Activated naive CD4-positive, alpha-beta T cell treated with anti-CD3 and anti-CD28 coated beads, Interleukin-2, amount 10 ng/mL, durations not matched to agents 7 days and 5 days (primary cell): Measurements from ENCODE around the gene RXFP3.
"Not testable (repeated sequence)": the region's sequence is repeated elsewhere in the genome, so short reads cannot be mapped to it uniquely, and the experiment has no call there.

Experiments used
- CTCF ChIA-PET: fragments of 350-600 bp; sonication (Branson Sonifier 250); formaldehyde crosslinking; loops from one replicate; lab custom pipeline; 2021; ENCODE audit warnings: antibody characterized with exemption; lab: Charles Lee
- DNase-seq: peaks from one replicate; pipeline ENCODE4 v3.0.0-alpha.2; 2020
- H3K27ac Mint-ChIP-seq: one replicate; pipeline ENCODE4 v1.8.0; 2021; ENCODE audit warnings: mild to moderate bottlenecking, moderate library complexity, mixed read lengths
- H3K27me3 Mint-ChIP-seq: one replicate; pipeline ENCODE4 v1.8.0; 2021; ENCODE audit warnings: mild to moderate bottlenecking, mixed read lengths
- H3K36me3 Mint-ChIP-seq: one replicate; pipeline ENCODE4 v1.8.0; 2021; ENCODE audit warnings: mixed read lengths
- H3K4me1 Mint-ChIP-seq: one replicate; pipeline ENCODE4 v1.8.0; 2021; ENCODE audit warnings: mixed read lengths
- H3K4me3 Mint-ChIP-seq: one replicate; pipeline ENCODE4 v1.8.0; 2021; ENCODE audit warnings: mild to moderate bottlenecking, moderate library complexity, mixed read lengths
- H3K9me3 Mint-ChIP-seq: one replicate; pipeline ENCODE4 v1.8.0; 2021; ENCODE audit warnings: mixed read lengths

Gene RXFP3

GRCh38 chr5:33939556-33940262 is 3.5 kb downstream of the RXFP3 start:
- no peak overlapping the region for H3K4me3 Mint-ChIP-seq

GRCh38 chr5:33941090-33941489 is 4.9 kb downstream of the RXFP3 start:
- Mint-ChIP-seq H3K4me1 (peaks cover under 1% of the 10 kb centered on the region), H3K27me3 (peaks cover 55% of the 10 kb centered on the region), H3K27ac (no peak overlapping the region), H3K4me3 (no peak overlapping the region), H3K9me3 (no peaks in the 10 kb centered on the region), H3K36me3 (no peaks in the 10 kb centered on the region)
- no peak for DNase-seq
- CTCF ChIA-PET: interaction anchor here (1.3 kb wide), 1 partner anchor 352 kb away, joined by 7 read pairs; no protein-coding TSS in a partner anchor

More at GRCh38 chr5:33939556-33940262, 3.5 kb downstream of the RXFP3 start:
- CTCF ChIA-PET: interaction anchor here (1.0 to 1.3 kb wide), 2 partner anchors 40 to 351 kb away, joined by 3 to 7 read pairs; no protein-coding TSS in a partner anchor
- DNase-seq: no peak
- H3K27me3 Mint-ChIP-seq: peaks cover 68% of the 10 kb centered on the region
- H3K9me3 Mint-ChIP-seq: no peaks in the 10 kb centered on the region
- peaks cover 3% of the 10 kb centered on the region for H3K4me1 Mint-ChIP-seq
- no peaks in the 10 kb centered on the region for H3K36me3 Mint-ChIP-seq
- H3K27ac Mint-ChIP-seq: no peak overlapping the region

GRCh38 chr5:33944543-33945132 is 8.5 kb downstream of the RXFP3 start:
- CTCF ChIA-PET: no interaction called here

GRCh38 chr5:33952175-33952574 is 16.0 kb downstream of the RXFP3 start:
- CTCF ChIA-PET, H3K9me3 Mint-ChIP-seq, H3K4me3 Mint-ChIP-seq, H3K4me1 Mint-ChIP-seq, H3K36me3 Mint-ChIP-seq, DNase-seq, H3K27me3 Mint-ChIP-seq, H3K27ac Mint-ChIP-seq: not testable (repeated sequence)

More at GRCh38 chr5:33944543-33945132, 8.5 kb downstream of the RXFP3 start:
- peaks cover 29% of the 10 kb centered on the region for H3K27me3 Mint-ChIP-seq
- H3K4me3 Mint-ChIP-seq: no peak overlapping the region
- no peaks in the 10 kb centered on the region for H3K36me3 Mint-ChIP-seq
- no peak overlapping the region for H3K27ac Mint-ChIP-seq
- DNase-seq: no peak
- H3K4me1 Mint-ChIP-seq: no peaks in the 10 kb centered on the region
- no peaks in the 10 kb centered on the region for H3K9me3 Mint-ChIP-seq

GRCh38 chr5:33957577-33958150 is 21.5 kb downstream of the RXFP3 start:
- H3K36me3 Mint-ChIP-seq: no peaks in the 10 kb centered on the region
- no peak for DNase-seq
- H3K27ac Mint-ChIP-seq: no peak overlapping the region
- no peaks in the 10 kb centered on the region for H3K27me3 Mint-ChIP-seq
- H3K9me3 Mint-ChIP-seq: no peaks in the 10 kb centered on the region
- CTCF ChIA-PET: no interaction called here
- no peaks in the 10 kb centered on the region for H3K4me1 Mint-ChIP-seq
- H3K4me3 Mint-ChIP-seq: no peak overlapping the region

GRCh38 chr5:33958176-33958575 is 22.0 kb downstream of the RXFP3 start:
- no peaks in the 10 kb centered on the region for H3K36me3 Mint-ChIP-seq
- H3K4me3 Mint-ChIP-seq: no peak overlapping the region
- no peaks in the 10 kb centered on the region for H3K9me3 Mint-ChIP-seq
- no peak overlapping the region for H3K27ac Mint-ChIP-seq
- DNase-seq: no peak
- no peaks in the 10 kb centered on the region for H3K4me1 Mint-ChIP-seq
- H3K27me3 Mint-ChIP-seq: no peaks in the 10 kb centered on the region
- CTCF ChIA-PET: no interaction called here

- no peaks in the 10 kb centered on the region for H3K36me3 Mint-ChIP-seq
- CTCF ChIA-PET: interaction anchor here (0.7 to 2.6 kb wide), 2 partner anchors 17 to 29 kb away, joined by 3 to 14 read pairs; partner anchors contain the start of gene RXFP3
- no peak for DNase-seq
- no peaks in the 10 kb centered on the region for H3K9me3 Mint-ChIP-seq
- H3K4me1 Mint-ChIP-seq: peaks cover 14% of the 10 kb centered on the region
- H3K27ac Mint-ChIP-seq: no peak overlapping the region
- no peak overlapping the region for H3K4me3 Mint-ChIP-seq
- no peaks in the 10 kb centered on the region for H3K27me3 Mint-ChIP-seq
Measured at GRCh38 chr5:33964132-33964700, 28.0 kb downstream of the RXFP3 start.

- Mint-ChIP-seq H3K4me1 (peaks cover 14% of the 10 kb centered on the region), H3K27ac (no peak overlapping the region), H3K9me3 (no peaks in the 10 kb centered on the region), H3K4me3 (no peak overlapping the region), H3K27me3 (no peaks in the 10 kb centered on the region), H3K36me3 (no peaks in the 10 kb centered on the region)
- no peak for DNase-seq
- CTCF ChIA-PET: no interaction called here
Measured at GRCh38 chr5:33966805-33967204, 30.6 kb downstream of the RXFP3 start.

- no peak for DNase-seq
- Mint-ChIP-seq H3K9me3 (no peaks in the 10 kb centered on the region), H3K4me3 (no peak overlapping the region), H3K27me3 (no peaks in the 10 kb centered on the region), H3K4me1 (peaks cover 28% of the 10 kb centered on the region), H3K27ac (no peak overlapping the region), H3K36me3 (no peaks in the 10 kb centered on the region)
- CTCF ChIA-PET: interaction anchor here (0.7 to 4.1 kb wide), 5 partner anchors 17 to 534 kb away, joined by 4 to 33 read pairs (median 5); no protein-coding TSS in a partner anchor
Measured at GRCh38 chr5:33968211-33969005, 32.2 kb downstream of the RXFP3 start.

GRCh38 chr5:33969572-33970452 is 33.6 kb downstream of the RXFP3 start:
- Mint-ChIP-seq H3K9me3 (no peaks in the 10 kb centered on the region), H3K27ac (no peak overlapping the region), H3K27me3 (no peaks in the 10 kb centered on the region), H3K4me3 (no peak overlapping the region), H3K4me1 (peaks cover 34% of the 10 kb centered on the region), H3K36me3 (no peaks in the 10 kb centered on the region)
- DNase-seq: peak; percentile 26
- CTCF ChIA-PET: interaction anchor here (0.6 to 4.1 kb wide), 26 partner anchors 8 to 1972 kb away, joined by 3 to 33 read pairs (median 4); partner anchors contain the start of gene RXFP3

GRCh38 chr5:33973271-33973670 is 37.1 kb downstream of the RXFP3 start:
- Mint-ChIP-seq H3K9me3 (no peaks in the 10 kb centered on the region), H3K27me3 (no peaks in the 10 kb centered on the region), H3K36me3 (no peaks in the 10 kb centered on the region), H3K4me3 (no peak overlapping the region), H3K27ac (peak overlapping the region; percentile 28), H3K4me1 (peaks cover 25% of the 10 kb centered on the region)
- CTCF ChIA-PET: interaction anchor here (0.5 kb wide), 1 partner anchor 1264 kb away, joined by 3 read pairs; no protein-coding TSS in a partner anchor
- no peak for DNase-seq

- H3K27ac Mint-ChIP-seq: no peak overlapping the region
- no peak overlapping the region for H3K4me3 Mint-ChIP-seq
- no peak for DNase-seq
- CTCF ChIA-PET: no interaction called here
- peaks cover 25% of the 10 kb centered on the region for H3K4me1 Mint-ChIP-seq
- H3K36me3 Mint-ChIP-seq: no peaks in the 10 kb centered on the region
- H3K9me3 Mint-ChIP-seq: no peaks in the 10 kb centered on the region
- H3K27me3 Mint-ChIP-seq: no peaks in the 10 kb centered on the region
Measured at GRCh38 chr5:33975852-33976251, 39.7 kb downstream of the RXFP3 start.

GRCh38 chr5:33976307-33976706 is 40.1 kb downstream of the RXFP3 start:
- no peak for DNase-seq
- Mint-ChIP-seq H3K27ac (no peak overlapping the region), H3K9me3 (no peaks in the 10 kb centered on the region), H3K4me3 (no peak overlapping the region), H3K36me3 (no peaks in the 10 kb centered on the region), H3K4me1 (peaks cover 25% of the 10 kb centered on the region), H3K27me3 (no peaks in the 10 kb centered on the region)
- CTCF ChIA-PET: no interaction called here
